Measurements from ENCODE around the gene PRND. TPM values are rescaled to one million over a fixed set of nuclear protein-coding genes. Genes with fewer than 3 reads are reported as not detected.
"Not testable (repeated sequence)": the region's sequence is repeated elsewhere in the genome, so short reads cannot be mapped to it uniquely, and the experiment has no call there.

Gene PRND
- total RNA-seq, 2 donors from 2014 or later: not detected

DNA sequence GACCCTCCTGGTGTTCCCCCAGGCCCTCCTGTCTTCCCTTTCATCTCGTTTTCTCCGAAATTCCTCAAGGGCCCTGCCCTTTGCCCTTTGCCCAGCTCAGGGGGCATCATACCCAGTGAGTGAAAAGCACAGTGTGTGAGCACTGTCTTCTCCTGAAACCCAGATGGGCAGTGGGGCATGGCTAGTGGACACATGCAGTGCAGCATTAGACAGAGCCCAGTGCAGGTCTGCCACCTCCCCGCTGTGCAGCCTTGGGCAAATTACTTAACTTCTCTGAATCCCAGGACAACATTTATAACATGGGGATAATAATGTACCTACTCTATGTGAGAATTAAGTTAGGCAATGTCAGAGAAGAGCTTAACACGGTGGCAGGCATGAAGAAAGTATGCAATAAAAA, 1.3 kb downstream of the PRND start:
- no peaks in the 10 kb centered on the region for H3K36me3 Mint-ChIP-seq
- no peak for ATAC-seq

DNA sequence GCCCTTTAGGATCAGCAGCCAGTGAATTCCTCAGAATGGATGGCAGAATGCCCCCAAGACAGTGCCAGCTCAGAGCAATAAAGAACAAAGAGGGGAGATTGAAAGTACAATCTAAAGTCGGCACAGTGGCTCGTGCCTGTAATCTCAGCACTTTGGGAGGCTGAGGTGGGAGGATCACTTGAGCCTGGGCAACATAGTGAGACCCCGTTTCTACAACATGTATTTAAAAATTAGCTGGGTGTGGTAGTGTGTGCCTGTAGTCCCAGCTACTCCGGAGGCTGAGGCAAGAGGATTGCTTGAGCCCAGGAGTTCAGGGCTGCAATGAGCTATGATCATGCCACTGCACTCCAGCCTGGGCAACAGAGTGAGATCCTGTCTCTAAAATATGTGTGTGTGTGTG, 1.8 kb downstream of the PRND start:
- not testable (repeated sequence) for H3K9me3 Mint-ChIP-seq; H3K27ac Mint-ChIP-seq; ATAC-seq; DNase-seq (ENCODE audit: low spot score in 2 of 2); H3K36me3 Mint-ChIP-seq

More for the DNA sequence above, 1.3 kb downstream of the PRND start:
- H3K27ac Mint-ChIP-seq: no peak overlapping the region
- no peak for DNase-seq (ENCODE audit: low spot score in 2 of 2)
- H3K9me3 Mint-ChIP-seq: no peaks in the 10 kb centered on the region

DNA sequence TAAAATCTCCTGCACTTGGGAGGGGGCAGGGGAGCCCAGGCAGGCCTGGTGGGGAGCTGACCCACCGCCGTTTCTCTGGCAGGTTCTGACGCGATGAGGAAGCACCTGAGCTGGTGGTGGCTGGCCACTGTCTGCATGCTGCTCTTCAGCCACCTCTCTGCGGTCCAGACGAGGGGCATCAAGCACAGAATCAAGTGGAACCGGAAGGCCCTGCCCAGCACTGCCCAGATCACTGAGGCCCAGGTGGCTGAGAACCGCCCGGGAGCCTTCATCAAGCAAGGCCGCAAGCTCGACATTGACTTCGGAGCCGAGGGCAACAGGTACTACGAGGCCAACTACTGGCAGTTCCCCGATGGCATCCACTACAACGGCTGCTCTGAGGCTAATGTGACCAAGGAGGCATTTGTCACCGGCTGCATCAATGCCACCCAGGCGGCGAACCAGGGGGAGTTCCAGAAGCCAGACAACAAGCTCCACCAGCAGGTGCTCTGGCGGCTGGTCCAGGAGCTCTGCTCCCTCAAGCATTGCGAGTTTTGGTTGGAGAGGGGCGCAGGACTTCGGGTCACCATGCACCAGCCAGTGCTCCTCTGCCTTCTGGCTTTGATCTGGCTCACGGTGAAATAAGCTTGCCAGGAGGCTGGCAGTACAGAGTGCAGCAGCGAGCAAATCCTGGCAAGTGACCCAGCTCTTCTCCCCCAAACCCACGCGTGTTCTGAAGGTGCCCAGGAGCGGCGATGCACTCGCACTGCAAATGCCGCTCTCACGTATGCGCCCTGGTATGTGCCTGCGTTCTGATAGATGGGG, 3.0 kb downstream of the PRND start:
- H3K9me3 Mint-ChIP-seq: no peaks in the 10 kb centered on the region
- DNase-seq (ENCODE audit: low spot score in 2 of 2) (no peak), ATAC-seq (no peak)
- H3K27ac Mint-ChIP-seq: no peak overlapping the region
- H3K36me3 Mint-ChIP-seq: no peaks in the 10 kb centered on the region

DNA sequence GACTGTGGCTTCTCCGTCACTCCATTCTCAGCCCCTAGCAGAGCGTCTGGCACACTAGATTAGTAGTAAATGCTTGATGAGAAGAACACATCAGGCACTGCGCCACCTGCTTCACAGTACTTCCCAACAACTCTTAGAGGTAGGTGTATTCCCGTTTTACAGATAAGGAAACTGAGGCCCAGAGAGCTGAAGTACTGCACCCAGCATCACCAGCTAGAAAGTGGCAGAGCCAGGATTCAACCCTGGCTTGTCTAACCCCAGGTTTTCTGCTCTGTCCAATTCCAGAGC, 3.5 kb downstream of the PRND start:
- Mint-ChIP-seq H3K9me3 (no peaks in the 10 kb centered on the region), H3K36me3 (no peaks in the 10 kb centered on the region), H3K27ac (no peak overlapping the region)
- no peak for ATAC-seq
- no peak for DNase-seq (ENCODE audit: low spot score in 2 of 2)

DNA sequence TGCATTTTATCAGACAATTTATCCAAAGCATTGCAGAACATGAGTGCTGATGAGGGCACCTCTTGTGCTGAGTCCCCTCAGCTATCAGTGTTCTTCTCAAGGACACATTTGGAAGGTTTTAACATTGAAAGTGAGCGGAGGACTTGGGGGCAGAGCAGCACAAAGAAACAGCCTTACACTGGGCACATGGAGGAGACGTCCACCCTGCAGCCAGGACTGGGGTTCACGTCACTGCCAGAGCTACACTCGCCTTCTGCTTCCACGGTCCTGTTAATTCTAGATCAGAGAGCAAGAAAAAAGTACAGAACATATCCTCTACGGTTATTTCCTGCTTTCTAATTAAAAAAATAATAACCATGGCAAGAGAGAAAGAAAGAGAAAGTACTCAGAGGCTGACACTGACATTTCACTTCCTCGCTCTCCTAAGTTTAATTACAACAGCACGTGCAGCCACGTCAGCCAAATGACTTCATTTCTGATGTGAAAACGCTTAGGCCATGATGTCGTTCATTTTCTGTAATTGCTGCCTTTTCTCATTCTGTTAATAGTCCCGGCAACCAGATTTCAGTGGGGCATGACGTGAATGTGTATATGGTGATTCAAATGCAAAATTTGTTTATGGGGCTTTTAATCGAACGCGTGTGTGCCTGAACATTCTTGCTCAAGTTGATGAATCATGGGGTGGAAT, 5.1 kb downstream of the PRND start:
- peak overlapping the region; percentile 86 to 88 for H3K27ac Mint-ChIP-seq
- H3K36me3 Mint-ChIP-seq: no peaks in the 10 kb centered on the region
- DNase-seq (ENCODE audit: low spot score in 2 of 2) (no peak), ATAC-seq (peak; percentile 52 to 77)
- no peaks in the 10 kb centered on the region for H3K9me3 Mint-ChIP-seq

DNA sequence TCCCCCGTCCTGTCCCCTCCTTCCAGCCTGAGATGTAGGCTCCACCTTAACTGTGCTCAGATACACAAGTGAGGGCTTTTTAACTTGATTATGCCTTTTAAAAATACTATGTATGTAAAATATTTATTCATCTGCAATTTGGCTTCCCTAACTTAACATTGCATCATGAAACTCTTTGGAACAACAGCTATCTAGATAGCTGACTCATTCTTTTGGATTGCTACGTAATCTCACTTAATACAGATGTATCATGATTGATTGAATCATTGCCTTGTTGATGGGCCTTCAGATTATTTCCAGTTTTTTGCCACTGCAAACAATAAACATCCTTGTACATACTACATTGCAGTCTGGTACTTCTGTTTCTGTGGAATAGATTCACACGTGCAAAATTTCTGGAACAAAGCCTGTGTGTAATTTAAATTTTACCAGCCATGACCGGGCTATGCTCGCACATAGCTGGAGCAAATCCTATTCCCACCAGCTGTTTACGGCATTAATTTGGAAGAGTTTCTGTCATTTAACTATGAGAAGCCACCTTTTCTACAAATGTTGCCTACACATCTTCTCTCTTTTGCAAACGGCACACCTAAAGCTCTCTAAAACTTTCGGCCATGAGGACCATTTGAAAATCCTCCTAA, 6.5 kb downstream of the PRND start:
- ATAC-seq: no peak
- H3K9me3 Mint-ChIP-seq: no peaks in the 10 kb centered on the region

DNA sequence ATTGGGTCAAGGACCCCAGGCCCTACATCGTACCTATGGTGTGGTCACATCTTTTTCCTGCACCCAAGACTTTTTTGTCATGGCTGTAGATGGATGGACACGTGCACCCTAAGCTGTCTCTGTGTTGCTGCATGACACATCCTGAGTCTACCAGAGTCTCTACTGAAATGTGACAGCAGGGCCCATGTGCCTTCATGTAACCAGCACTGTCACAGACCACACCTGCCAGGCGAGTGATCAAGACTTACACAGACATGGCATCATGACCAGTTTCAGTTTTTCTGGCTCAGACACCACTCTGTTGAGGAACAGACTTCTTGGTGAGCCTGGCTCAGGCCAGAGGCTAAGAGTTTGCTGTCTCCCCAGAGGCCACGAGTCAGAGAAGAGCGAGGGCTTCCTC, 7.6 kb downstream of the PRND start:
- no peaks in the 10 kb centered on the region for H3K9me3 Mint-ChIP-seq
- H3K27ac Mint-ChIP-seq: no peak overlapping the region
- no peak for DNase-seq (ENCODE audit: low spot score in 2 of 2)
- no peaks in the 10 kb centered on the region for H3K36me3 Mint-ChIP-seq
- peak; percentile 60 to 63 for ATAC-seq

More for the DNA sequence above, 6.5 kb downstream of the PRND start:
- DNase-seq (ENCODE audit: low spot score in 2 of 2): no peak
- Mint-ChIP-seq H3K36me3 (no peaks in the 10 kb centered on the region), H3K27ac (no peak overlapping the region)

DNA sequence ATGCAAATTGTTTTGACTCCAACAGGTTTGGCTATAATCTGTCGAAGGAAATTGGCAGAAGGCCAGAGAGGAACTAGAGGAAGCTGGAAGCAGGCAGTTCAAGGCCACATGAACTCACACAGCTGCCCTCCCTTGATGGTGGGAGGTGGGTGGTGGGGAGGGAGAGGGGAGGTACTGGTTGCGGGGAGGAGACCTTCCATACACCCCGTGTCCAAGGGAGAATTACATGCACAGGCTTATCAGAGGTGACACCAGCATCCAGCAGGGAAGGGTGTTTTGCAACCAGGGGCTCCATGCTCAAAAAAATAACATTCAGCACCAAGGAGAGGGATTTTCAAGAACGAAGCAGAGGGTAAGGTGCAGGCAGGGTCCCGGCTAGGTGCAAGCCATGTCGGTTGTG, 9.1 kb downstream of the PRND start:
- H3K36me3 Mint-ChIP-seq: no peaks in the 10 kb centered on the region
- ATAC-seq (no peak), DNase-seq (ENCODE audit: low spot score in 2 of 2) (no peak)
- H3K9me3 Mint-ChIP-seq: no peaks in the 10 kb centered on the region
- H3K27ac Mint-ChIP-seq: no peak overlapping the region

DNA sequence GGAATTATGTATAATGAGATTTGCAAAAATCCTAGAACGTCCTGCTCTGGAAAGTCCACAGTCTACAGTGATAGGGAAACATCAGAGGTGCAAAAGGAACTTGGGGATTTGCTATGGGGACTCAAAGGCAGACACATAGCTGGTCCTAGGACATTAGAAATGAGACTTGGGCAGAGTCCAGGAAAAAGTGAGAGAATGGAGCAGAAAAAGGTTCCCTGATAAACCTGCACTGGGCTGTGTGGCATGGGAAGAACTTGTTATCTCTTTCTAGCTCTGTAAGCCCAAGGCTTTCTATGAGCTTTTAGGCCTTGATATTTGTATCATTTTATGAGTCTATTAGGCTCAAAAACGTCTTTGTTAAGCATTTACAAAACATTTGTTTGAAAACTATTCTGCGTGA, 15.2 kb downstream of the PRND start:
- DNase-seq (ENCODE audit: low spot score in 2 of 2) (no peak), ATAC-seq (no peak)
- Mint-ChIP-seq H3K36me3 (no peaks in the 10 kb centered on the region), H3K27ac (no peak overlapping the region), H3K9me3 (no peaks in the 10 kb centered on the region)

DNA sequence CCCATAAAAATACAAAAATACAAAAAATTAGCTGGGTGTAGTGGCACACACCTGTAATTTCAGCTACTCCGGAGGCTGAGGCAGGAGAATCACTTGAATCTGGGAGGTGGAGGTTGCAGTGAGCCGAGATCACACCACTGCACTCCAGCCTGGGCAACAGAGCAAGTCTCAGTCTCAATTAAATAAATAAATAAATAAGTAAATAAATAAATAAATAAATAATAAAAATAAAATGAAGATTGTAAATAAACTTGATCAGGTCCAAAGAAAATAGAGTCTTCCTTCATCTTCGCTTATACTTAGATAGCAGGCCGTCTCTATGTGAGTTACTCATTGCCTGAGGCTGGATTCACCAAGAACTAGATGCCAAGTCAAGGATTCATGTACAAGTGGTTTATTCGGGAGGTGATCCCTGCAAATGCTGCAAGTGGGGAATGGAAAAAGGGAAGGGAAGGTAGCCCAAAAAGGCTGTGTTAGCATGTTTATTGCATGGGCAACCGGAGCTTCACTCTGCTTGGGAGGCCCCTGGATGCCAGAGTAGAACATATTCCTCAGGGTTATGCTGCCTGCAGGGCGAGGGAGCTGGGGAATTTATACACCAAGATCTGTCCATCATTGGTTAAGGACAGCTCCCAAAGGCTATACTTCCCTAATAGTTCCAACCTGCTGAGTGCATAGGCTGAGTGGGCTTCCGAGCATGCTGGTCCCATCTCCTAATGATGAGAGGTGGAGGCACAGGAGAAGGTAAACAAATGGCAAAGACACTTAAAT, 16.3 kb downstream of the PRND start:
- Mint-ChIP-seq H3K27ac (no peak overlapping the region), H3K36me3 (no peaks in the 10 kb centered on the region), H3K9me3 (no peaks in the 10 kb centered on the region)
- DNase-seq (ENCODE audit: low spot score in 2 of 2) (no peak), ATAC-seq (no peak)

DNA sequence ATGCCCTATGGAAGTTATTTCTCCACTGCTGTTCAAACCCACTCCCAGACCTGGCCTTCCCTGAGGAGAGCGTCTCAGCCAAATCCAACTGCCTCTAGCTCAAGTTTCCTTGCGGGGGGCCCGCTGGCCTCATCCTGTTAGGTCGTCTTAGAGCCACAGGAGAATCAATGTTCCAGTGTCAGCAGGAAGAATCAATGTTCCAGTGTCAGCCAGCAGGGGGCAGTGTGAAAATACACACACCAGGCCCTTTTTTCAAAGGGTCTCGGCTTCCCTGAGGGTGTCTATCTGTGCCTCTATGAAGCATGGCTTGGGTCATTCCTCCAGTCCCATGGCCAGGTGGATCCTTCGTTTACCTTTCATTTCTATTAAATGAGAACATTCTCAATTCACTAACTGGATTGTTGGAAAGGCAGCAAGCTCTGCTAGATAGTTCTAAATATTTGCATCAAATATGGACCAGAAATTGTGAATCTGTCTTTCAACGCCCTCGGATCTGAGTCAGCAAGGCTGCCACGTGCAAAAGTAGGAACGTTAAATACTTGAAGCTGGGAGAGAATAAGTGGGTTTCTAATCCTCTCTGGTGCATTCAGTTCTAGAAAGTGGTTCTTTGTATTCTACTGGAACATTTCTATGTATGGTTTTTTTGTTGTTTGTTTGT, 19.2 kb downstream of the PRND start:
- no peaks in the 10 kb centered on the region for H3K36me3 Mint-ChIP-seq
- ATAC-seq: peak; percentile 54 to 62
- no peak overlapping the region for H3K27ac Mint-ChIP-seq
- H3K9me3 Mint-ChIP-seq: no peaks in the 10 kb centered on the region
- DNase-seq (ENCODE audit: low spot score in 2 of 2): peak in 1 of 2 donors; percentile 75

DNA sequence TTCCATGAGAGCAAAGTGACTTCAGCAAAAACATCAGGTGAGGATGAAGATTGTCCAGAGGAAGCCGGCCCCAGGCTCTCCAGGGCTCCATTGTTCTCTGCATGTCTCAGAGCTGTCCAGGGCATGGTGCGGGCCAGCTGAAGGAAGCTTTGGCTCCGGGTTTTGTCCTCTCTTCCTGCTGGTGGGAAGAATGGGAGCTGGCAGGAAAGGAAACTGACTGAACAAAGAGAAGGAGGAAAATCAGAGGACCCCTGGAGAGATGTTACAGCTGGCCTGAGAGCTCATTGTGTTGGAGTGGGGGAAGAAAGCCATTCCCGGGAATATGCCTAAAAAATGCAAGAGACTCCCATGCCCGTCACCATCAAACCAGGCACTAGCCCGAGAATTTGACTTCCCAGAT, 27.1 kb downstream of the PRND start:
- ATAC-seq: no peak

DNA sequence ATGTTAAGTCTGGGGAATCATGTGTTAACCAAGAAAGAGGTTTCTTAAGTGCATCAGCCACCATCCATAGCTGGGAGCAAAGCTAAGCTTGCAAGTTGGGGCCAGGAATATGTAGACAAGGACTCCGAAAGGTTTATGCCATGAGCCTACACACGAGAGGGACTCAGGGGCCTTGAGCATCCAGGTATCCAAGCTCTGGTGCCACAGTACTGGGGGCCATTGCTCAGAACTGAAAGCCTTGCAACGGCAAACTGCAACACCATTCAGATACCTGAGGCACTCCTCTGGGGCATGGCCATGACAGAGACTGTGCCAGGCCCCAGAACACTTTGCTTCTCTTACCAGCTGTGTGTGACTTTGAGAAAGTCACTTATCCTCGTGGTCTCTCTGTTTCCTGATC, 27.6 kb downstream of the PRND start:
- ATAC-seq: no peak
- Mint-ChIP-seq H3K36me3 (no peaks in the 10 kb centered on the region), H3K9me3 (peaks cover 0 to 6% of the 10 kb centered on the region in 2 donors), H3K27ac (no peak overlapping the region)
- no peak for DNase-seq (ENCODE audit: low spot score in 2 of 2)

More for the DNA sequence above, 27.1 kb downstream of the PRND start:
- no peaks in the 10 kb centered on the region for H3K36me3 Mint-ChIP-seq
- H3K27ac Mint-ChIP-seq: no peak overlapping the region
- H3K9me3 Mint-ChIP-seq: peaks cover 0 to 6% of the 10 kb centered on the region in 2 donors
- no peak for DNase-seq (ENCODE audit: low spot score in 2 of 2)

DNA sequence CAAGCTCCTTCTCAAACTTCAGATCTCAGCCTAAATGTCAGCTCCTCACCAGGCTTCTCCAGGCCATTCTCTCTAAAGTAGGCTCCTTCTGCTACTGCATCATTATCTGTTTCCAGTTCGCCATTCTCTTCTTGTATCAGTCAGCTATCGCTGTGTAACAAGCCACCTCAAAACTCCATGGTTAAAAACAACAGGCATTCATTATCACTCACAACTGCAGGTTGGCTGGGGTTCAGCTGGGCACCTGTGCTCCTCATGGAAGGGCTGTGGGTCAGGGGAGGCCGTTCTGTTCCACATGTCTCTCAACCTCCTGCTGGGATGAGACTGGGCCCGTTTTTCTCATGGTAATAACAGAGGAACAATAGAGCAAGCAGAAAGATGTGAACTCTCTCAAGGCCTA, 28.7 kb downstream of the PRND start:
- no peak for DNase-seq (ENCODE audit: low spot score in 2 of 2)
- H3K27ac Mint-ChIP-seq: peak overlapping the region in 1 of 2 donors; percentile 3
- no peak for ATAC-seq
- peaks cover 0 to 6% of the 10 kb centered on the region in 2 donors for H3K9me3 Mint-ChIP-seq
- H3K36me3 Mint-ChIP-seq: no peaks in the 10 kb centered on the region

DNA sequence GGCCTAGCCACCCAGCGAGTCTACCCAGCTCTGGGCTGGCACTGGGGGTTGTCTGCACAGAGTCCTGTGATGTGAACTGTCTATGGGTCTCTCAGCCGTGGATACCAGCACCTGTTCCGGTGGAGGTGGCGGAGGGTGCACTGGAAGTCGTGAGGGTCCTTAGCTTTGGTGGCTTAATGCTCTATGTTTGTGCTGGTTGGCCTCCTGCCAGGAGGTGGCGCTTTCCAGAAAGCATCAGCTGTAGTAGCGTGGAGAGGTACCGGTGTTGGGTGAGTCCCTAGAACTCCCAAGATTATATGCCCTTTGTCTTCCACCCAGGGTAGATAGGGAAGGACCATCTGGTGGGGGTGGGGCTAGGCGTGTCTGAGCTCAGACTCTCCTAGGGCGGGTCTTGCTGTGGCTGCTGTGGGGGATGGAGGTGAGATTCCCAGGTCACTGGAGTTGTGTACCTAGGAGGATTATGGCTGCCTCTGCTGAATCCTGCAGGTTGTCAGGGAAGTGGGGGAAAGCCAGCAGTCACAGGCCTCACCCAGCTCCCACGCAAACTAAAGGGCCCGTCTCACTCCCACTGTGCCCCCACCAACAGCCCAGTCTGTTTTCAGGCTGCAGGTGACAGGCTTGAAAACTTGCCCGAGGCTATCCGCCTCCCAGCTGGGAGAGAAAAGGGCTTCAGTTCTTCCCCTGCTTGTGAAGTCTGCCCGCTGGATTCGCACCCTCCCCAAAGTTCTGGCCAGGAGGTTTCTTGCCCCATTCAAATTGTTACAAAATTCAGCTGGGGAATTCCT, 37.6 kb downstream of the PRND start:
- peak in 1 of 2 donors; percentile 57 for DNase-seq (ENCODE audit: low spot score in 2 of 2)
- not testable (repeated sequence) for H3K27ac Mint-ChIP-seq, H3K9me3 Mint-ChIP-seq, ATAC-seq, H3K36me3 Mint-ChIP-seq

DNA sequence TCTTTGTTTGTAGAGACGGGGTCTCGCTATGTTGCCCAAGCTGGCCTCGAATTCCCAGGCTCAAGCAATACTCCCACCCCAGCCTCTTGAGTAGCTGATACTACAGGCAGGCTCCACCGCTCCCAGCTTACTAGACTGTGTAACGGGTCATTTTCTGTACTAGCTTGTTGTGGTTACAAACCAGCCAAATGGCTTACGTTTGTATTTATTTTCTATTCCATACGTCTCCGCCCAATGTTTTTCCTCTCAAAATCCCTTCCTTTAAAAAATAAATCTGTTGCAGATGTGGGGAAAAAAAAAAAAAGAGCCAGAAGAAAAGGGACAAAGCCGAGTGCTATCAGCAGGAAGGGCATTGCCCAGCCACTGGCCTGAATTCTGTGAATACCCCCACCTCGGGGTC, 41.6 kb downstream of the PRND start:
- H3K36me3 Mint-ChIP-seq: no peaks in the 10 kb centered on the region
- DNase-seq (ENCODE audit: low spot score in 2 of 2) (no peak), ATAC-seq (no peak)
- no peak overlapping the region for H3K27ac Mint-ChIP-seq
- no peaks in the 10 kb centered on the region for H3K9me3 Mint-ChIP-seq

Data from activated naive CD4-positive, alpha-beta T cell treated with anti-CD3 and anti-CD28 coated beads, Interleukin-2, amount 50 U/mL, for 72 hours (primary cell).